Measurements from ENCODE around the gene MS4A8. TPM values are rescaled to one million over a fixed set of nuclear protein-coding genes. Genes with fewer than 3 reads are reported as not detected.
"Not testable (repeated sequence)": the region's sequence is repeated elsewhere in the genome, so short reads cannot be mapped to it uniquely, and the experiment has no call there.

Gene MS4A8
- not detected in 2 replicates for total RNA-seq (2014; rRNA removed; shearing (Covaris generic))
- polyA plus RNA-seq (2015; cell fraction: cytosol; rRNA removed) = not detected in 2 replicates
- 0.22 TPM in 1 of 2 replicates, not detected in the other for polyA plus RNA-seq (2015; cell fraction: nucleus; rRNA removed)

DNA sequence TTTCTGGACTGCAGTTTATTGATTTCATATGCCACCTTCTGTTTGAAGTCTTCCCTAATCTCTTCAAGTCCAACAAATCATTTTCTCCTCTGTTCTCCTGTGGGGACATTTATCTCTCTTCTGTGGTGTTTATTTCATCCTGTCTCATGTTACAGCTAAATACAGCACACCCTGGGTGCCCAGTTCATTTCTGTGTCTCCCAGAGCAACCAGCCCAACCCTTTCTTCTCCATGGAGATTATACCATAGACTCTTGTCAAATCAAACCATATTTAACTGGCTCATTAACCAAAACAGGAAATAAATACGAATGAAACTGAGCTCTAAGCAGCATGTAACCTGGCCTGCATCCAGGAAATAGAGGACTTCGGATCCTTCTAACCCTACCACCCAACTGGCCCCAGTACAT is at the start of gene MS4A8:
Gene MS4A8 (plus strand): TSS at position 329 of the 408 bp plus-strand sequence. CDS start 1,249 bp downstream, outside the sequence.
- no peak for DNase-seq (ENCODE audit: low read depth, low spot score)
- in situ Hi-C loops (cut with HindIII; ENCODE audit: low pct_unique_long_range_greater_than_20kb, low sequenced_read_pairs) = no loop called here

DNA sequence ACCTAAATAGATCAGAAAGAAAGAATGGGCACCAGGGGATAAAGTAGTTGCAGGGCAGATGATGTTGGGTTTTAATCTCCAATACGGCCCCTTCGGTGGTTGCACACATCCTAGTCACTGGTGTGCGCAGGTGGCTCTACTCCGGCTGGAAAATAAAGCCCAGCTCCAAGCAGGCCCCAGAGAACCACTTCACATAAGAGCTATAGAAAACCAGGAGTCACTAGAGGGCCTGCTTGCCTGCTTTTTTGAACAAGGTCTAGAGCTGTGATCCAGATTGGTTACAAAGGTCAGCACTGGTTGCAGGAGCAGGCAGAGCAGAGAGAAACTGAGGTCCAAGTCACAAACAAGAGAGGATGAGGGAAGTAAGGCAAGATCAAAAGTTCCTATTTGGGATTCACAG is 41.5 kb upstream of the MS4A8 start:
- peak; percentile 49 for DNase-seq (ENCODE audit: low read depth, low spot score)
- in situ Hi-C loops (cut with HindIII; ENCODE audit: low pct_unique_long_range_greater_than_20kb, low sequenced_read_pairs) = no loop called here

DNA sequence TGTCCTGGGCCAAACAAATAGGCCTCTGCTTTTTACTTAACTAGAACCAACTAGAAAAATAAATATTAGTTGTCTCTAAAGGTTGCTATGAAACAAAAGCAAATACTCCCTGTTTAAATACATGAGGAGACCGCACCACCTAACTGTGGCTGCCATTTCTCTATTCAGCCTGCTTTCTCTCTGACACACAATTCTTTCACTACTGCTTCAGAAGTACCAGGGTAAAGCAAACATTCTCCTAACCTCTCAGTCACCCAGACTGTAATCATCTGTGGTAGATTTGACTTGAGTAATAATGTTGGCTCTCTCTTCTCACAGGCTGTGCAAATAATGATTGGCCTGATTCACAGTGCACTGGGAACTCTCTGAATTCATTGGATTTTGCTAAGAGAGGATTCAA is 41.0 kb upstream of the MS4A8 start:
- no peak for DNase-seq (ENCODE audit: low read depth, low spot score)
- in situ Hi-C loops (cut with HindIII; ENCODE audit: low pct_unique_long_range_greater_than_20kb, low sequenced_read_pairs) = no loop called here

DNA sequence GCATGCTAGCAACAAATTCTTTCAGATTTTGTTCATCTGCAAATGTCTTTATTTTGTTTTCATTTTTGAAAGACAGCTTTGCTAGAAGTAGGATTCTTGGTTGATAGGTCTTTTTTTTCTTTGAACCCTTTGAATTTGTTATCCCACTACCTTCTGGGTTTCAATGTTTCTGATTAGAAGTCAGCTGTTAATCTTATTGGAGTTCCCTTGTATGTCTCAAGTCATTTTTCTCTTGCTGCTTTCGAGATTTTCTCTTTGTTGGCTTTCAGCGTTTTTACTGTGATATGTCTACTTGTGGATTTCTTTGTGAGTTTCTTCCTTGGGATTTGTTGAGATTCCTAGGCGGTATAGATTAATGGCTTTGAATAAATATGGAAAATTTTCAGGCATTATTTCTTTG is 27.2 kb upstream of the MS4A8 start:
- in situ Hi-C loops (cut with HindIII; ENCODE audit: low pct_unique_long_range_greater_than_20kb, low sequenced_read_pairs) = no loop called here
- DNase-seq (ENCODE audit: low read depth, low spot score) = no peak

DNA sequence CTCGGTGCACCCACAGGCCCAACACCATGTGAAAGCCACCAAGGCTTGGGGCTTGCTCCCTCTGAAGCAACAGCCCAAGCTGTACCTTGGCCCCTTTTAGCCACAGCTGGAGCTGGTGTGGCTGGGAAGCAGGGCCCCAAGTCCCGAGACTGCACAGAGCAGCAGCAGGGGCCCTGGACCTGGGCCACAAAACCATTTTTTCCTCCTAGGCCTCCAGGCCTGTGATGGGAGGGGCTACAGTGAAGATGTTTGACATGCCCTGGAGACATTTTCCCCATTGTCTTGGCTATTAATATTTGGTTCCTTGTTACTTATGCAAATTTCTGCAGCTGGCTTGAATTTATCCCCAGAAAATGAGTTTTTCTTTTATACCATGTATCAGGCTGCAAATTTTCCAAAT is 21.2 kb upstream of the MS4A8 start:
- in situ Hi-C loops (cut with HindIII; ENCODE audit: low pct_unique_long_range_greater_than_20kb, low sequenced_read_pairs) = not testable (repeated sequence)

GRCh38 chr11:60679879-60680278 is 19.5 kb upstream of the MS4A8 start:
- in situ Hi-C loops (cut with HindIII; ENCODE audit: low pct_unique_long_range_greater_than_20kb, low sequenced_read_pairs) = no loop called here
- no peak for DNase-seq (ENCODE audit: low read depth, low spot score)

More for the DNA sequence above, 21.2 kb upstream of the MS4A8 start:
- DNase-seq (ENCODE audit: low read depth, low spot score) = not testable (repeated sequence)

- in situ Hi-C loops (cut with HindIII; ENCODE audit: low pct_unique_long_range_greater_than_20kb, low sequenced_read_pairs) = no loop called here
- DNase-seq (ENCODE audit: low read depth, low spot score) = no peak
Observed at GRCh38 chr11:60680455-60681119, 18.8 kb upstream of the MS4A8 start.

DNA sequence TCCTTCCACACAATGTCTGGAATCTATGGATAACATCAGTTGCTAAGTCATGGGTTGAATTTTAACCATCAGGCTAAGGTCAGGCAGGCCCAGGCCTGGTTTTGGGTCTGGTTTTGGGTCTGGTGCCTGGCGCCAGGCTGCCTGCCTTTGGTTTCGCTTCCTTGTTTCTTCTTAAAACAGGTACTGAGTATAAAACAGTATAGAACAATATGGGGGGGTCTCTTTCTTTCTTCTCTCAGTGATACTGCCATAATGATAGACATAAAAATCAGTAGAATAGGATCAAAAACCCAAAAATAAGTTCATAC is 14.9 kb upstream of the MS4A8 start:
- DNase-seq (ENCODE audit: low read depth, low spot score); in situ Hi-C loops (cut with HindIII; ENCODE audit: low pct_unique_long_range_greater_than_20kb, low sequenced_read_pairs): not testable (repeated sequence)

GRCh38 chr11:60691661-60692060 is 7.8 kb upstream of the MS4A8 start:
- in situ Hi-C loops (cut with HindIII; ENCODE audit: low pct_unique_long_range_greater_than_20kb, low sequenced_read_pairs) = no loop called here
- DNase-seq (ENCODE audit: low read depth, low spot score) = no peak

GRCh38 chr11:60699936-60700335 is 524 bp downstream of the MS4A8 start:
- DNase-seq (ENCODE audit: low read depth, low spot score) = no peak
- in situ Hi-C loops (cut with HindIII; ENCODE audit: low pct_unique_long_range_greater_than_20kb, low sequenced_read_pairs) = no loop called here

DNA sequence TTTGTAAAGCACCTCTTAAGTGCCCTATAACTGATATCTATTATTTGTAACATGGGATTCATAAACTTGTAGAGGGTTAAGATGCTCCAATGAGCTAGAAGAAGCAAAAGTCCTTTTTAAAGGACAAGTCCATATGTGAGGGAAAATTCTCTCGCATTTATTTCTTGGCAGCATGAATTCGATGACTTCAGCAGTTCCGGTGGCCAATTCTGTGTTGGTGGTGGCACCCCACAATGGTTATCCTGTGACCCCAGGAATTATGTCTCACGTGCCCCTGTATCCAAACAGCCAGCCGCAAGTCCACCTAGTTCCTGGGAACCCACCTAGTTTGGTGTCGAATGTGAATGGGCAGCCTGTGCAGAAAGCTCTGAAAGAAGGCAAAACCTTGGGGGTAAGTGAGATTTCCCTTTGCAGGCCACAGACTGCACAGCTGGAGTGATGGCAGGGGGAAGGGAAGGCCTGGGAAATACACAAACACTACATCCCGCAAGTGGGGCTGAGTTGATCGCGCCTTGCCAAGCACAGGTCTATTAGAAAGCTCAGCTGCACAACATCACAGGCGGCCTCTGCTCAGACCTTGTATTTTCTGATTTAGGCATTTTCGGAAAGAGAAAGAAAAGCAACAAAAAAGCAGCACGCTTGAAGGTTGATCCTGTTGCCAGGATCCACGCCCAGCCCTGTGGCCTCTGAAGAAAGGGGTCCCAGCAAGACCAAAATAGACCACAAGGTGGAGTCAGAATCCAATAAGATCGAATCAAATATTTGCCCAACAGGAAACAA is 1.5 kb downstream of the MS4A8 start:
- peak; percentile 49 for DNase-seq (ENCODE audit: low read depth, low spot score)

DNA sequence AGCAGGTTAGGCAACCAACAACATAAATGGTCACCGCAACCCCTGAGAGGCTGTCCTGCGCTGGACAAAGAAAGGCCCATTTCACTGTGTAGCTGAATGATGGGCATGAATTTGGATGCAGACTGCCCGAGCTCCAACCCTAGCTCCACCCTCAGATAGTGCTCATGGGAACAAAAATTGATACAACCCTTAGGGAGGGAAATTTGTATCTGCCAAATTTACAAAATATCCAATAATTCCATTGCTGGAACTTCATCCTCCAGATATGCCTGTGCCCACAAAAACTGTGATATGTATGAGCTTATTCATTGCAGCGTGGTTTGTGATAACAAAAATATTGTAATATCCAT is 2.0 kb downstream of the MS4A8 start:
- in situ Hi-C loops (cut with HindIII; ENCODE audit: low pct_unique_long_range_greater_than_20kb, low sequenced_read_pairs) = no loop called here
- no peak for DNase-seq (ENCODE audit: low read depth, low spot score)

More for the DNA sequence above, 1.5 kb downstream of the MS4A8 start:
- in situ Hi-C loops (cut with HindIII; ENCODE audit: low pct_unique_long_range_greater_than_20kb, low sequenced_read_pairs) = no loop called here

DNA sequence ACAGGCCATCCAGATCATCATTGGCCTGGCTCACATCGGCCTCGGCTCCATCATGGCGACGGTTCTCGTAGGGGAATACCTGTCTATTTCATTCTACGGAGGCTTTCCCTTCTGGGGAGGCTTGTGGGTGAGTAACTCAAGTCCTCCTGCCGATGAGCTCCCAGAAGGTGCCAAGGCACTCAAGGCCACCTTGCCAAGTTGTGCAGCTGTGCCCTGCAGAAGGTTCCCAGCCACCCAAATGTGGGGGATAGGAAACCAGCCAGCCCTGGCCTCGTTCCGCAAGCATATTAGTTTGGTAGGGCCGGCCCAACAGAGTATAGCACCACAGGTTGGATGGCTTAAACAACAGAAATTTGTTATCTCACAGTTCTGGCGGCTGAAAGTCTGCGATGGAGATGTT is 4.0 kb downstream of the MS4A8 start:
- in situ Hi-C loops (cut with HindIII; ENCODE audit: low pct_unique_long_range_greater_than_20kb, low sequenced_read_pairs) = no loop called here
- no peak for DNase-seq (ENCODE audit: low read depth, low spot score)

DNA sequence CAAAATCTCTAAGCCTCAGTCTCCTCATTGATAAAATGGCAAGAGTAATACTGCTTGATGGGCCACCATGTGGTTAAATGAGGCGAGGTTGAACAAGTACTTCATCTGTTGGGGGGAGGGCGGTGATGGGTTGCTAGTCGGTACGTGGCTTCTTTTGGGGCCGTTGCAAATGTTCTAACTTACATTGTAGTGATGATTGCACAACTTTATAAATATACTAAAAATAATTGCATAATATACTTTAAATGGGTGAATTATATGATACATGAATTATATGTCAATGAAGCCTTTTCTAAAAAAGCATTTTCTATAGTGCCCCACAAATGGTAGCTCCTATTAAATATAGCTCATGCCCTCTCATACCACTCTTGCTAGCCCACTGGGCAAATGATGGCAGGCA is 6.5 kb downstream of the MS4A8 start:
- DNase-seq (ENCODE audit: low read depth, low spot score) = no peak
- in situ Hi-C loops (cut with HindIII; ENCODE audit: low pct_unique_long_range_greater_than_20kb, low sequenced_read_pairs) = no loop called here

GRCh38 chr11:60706931-60707330 is 7.5 kb downstream of the MS4A8 start:
- DNase-seq (ENCODE audit: low read depth, low spot score) = no peak
- in situ Hi-C loops (cut with HindIII; ENCODE audit: low pct_unique_long_range_greater_than_20kb, low sequenced_read_pairs) = no loop called here

DNA sequence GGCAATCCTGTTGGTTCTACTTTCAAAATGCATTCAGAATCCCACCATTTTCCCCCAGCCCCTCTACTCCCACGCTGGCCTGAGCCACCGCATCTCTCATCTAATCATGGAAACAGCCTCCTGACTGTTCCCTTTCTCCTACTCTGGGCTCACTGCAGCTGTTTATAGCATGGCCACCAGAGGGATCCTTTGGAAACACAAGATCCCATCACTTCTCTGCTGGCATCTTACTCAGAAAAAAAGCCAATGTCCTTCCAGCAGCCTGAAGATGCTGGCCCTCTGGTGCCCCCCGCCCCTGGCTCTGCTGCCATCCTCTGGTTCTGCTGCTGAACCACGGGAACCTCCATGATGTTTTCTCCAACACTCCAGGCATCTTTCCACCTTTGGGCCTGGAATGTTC is 11.1 kb downstream of the MS4A8 start:
- DNase-seq (ENCODE audit: low read depth, low spot score) = peak; percentile 56
- in situ Hi-C loops (cut with HindIII; ENCODE audit: low pct_unique_long_range_greater_than_20kb, low sequenced_read_pairs) = no loop called here

GRCh38 chr11:60711276-60711675 is 11.9 kb downstream of the MS4A8 start:
- no peak for DNase-seq (ENCODE audit: low read depth, low spot score)
- in situ Hi-C loops (cut with HindIII; ENCODE audit: low pct_unique_long_range_greater_than_20kb, low sequenced_read_pairs) = no loop called here

GRCh38 chr11:60713423-60713822 is 14.0 kb downstream of the MS4A8 start:
- DNase-seq (ENCODE audit: low read depth, low spot score); in situ Hi-C loops (cut with HindIII; ENCODE audit: low pct_unique_long_range_greater_than_20kb, low sequenced_read_pairs): not testable (repeated sequence)

DNA sequence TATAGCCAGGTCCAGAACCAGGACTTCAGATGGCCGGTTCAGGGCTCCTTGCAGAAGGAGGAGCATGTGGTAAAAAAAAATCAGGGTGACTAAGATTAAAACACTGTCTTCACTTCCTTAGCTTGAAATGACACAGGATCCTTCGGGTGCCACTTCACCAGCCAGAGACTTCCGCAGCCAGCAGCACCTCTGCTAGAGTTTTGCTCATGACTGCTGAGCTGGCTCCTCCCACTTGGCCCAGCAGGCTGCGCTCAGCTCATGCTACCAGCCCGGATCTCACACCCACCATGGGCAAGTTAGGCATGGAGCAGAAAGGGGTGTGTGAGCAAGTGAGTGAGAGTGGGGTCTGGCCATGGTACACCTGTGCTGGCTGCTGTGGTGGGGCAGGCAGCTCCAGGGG is 18.5 kb downstream of the MS4A8 start:
- DNase-seq (ENCODE audit: low read depth, low spot score) = no peak
- in situ Hi-C loops (cut with HindIII; ENCODE audit: low pct_unique_long_range_greater_than_20kb, low sequenced_read_pairs) = no loop called here
